ENCODE data around the gene RNF4. TPM values are rescaled to one million over a fixed set of nuclear protein-coding genes. Genes with fewer than 3 reads are reported as not detected.
A peak's percentile ranks its signal among the peaks of the same experiment; 100 is the strongest.

The RNF4 gene
- total and polyA plus RNA-seq, 2 experiments from 2014 or later: 63.1 to 66.5 TPM

- Histone ChIP-seq H3K9me2 (ENCODE audit: insufficient read depth) (no peaks in the 10 kb centered on the region), H3K36me3 (ENCODE audit: low read depth) (peaks cover 11% of the 10 kb centered on the region), H3K4me1 (ENCODE audit: insufficient read depth) (peaks cover 17% of the 10 kb centered on the region; the same call in 1 of the 2 replicates), H3K4me2 (ENCODE audit: unreplicated experiment) (peak overlapping the region; percentile 98), H4K20me1 (ENCODE audit: insufficient read depth) (no peaks in the 10 kb centered on the region; the same call in 1 of the 2 replicates), H3K9ac (peak overlapping the region; percentile 93), H3K79me2 (ENCODE audit: insufficient read depth) (peaks cover 76% of the 10 kb centered on the region), H3K9me3 (ENCODE audit: low read depth) (no peaks in the 10 kb centered on the region), H3K27me3 (replicated peaks; ENCODE audit: insufficient read depth) (no peaks in the 10 kb centered on the region), H3K27ac (peak overlapping the region; percentile 79), H3F3A (ENCODE audit: insufficient read depth) (peaks cover 26% of the 10 kb centered on the region), H2AFZ (peak overlapping the region; percentile 52), H3K4me3 (peak overlapping the region; percentile 93)
- 0 to 1% methylated on average over 57 to 67 of the region's 78 CpGs for WGBS, 2 experiments (ENCODE audit: low coverage in 1 of 2, low lambda C conversion rate in 2 of 2, missing lambda C conversion rate in 2 of 2)
- DNase-seq: peak; percentile 63
- no peak for TF ChIP-seq EZH2phosphoT487 (IDR thresholded peaks at IDR 0.05; ENCODE audit: insufficient read depth, low read depth)
- in situ Hi-C loops (cut with MboI): no loop called here
These were observed 482 bp downstream of the RNF4 start for GRCh38 chr4:2469192-2469984.

- no peaks in the 10 kb centered on the region; the same call in 1 of the 2 replicates for H4K20me1 ChIP-seq (ENCODE audit: insufficient read depth)
- WGBS, 2 experiments (ENCODE audit: low coverage in 1 of 2, low lambda C conversion rate in 2 of 2, missing lambda C conversion rate in 2 of 2): 84 to 85% methylated on average over 7 of the region's 7 CpGs
- H3K79me2 ChIP-seq (ENCODE audit: insufficient read depth): peaks cover 90% of the 10 kb centered on the region
- in situ Hi-C loops (cut with MboI): no loop called here
- no peak for TF ChIP-seq EZH2phosphoT487 (IDR thresholded peaks at IDR 0.05; ENCODE audit: insufficient read depth, low read depth)
- no peak for TF ChIP-seq EZH2 (IDR thresholded peaks at IDR 0.05; ENCODE audit: insufficient read depth, poor library complexity, severe bottlenecking)
- peak overlapping the region; percentile 98 for H3K4me2 ChIP-seq (ENCODE audit: unreplicated experiment)
- no peak overlapping the region for H2AFZ ChIP-seq
- peaks cover 11% of the 10 kb centered on the region for H3K36me3 ChIP-seq (ENCODE audit: low read depth)
- peak overlapping the region; percentile 93 for H3K9ac ChIP-seq
- peaks cover 17% of the 10 kb centered on the region; the same call in 1 of the 2 replicates for H3K4me1 ChIP-seq (ENCODE audit: insufficient read depth)
- H3K4me3 ChIP-seq: peak overlapping the region; percentile 93
- no peaks in the 10 kb centered on the region for H3K9me2 ChIP-seq (ENCODE audit: insufficient read depth)
- peak overlapping the region; percentile 79 for H3K27ac ChIP-seq
- DNase-seq: no peak
- H3K9me3 ChIP-seq (ENCODE audit: low read depth): no peaks in the 10 kb centered on the region
- peaks cover 26% of the 10 kb centered on the region for H3F3A ChIP-seq (ENCODE audit: insufficient read depth)
- H3K27me3 ChIP-seq (replicated peaks; ENCODE audit: insufficient read depth): no peaks in the 10 kb centered on the region
These were observed 1.9 kb downstream of the RNF4 start for GRCh38 chr4:2470791-2471190.

- H3F3A ChIP-seq (ENCODE audit: insufficient read depth): peaks cover 26% of the 10 kb centered on the region
- TF ChIP-seq EZH2 (IDR thresholded peaks at IDR 0.05; ENCODE audit: insufficient read depth, poor library complexity, severe bottlenecking): no peak
These were observed 3.3 kb downstream of the RNF4 start for GRCh38 chr4:2472187-2472586.

GRCh38 chr4:2478229-2478628 lies 9.3 kb downstream of the RNF4 start:
- Histone ChIP-seq H4K20me1 (ENCODE audit: insufficient read depth) (peaks cover 50% of the 10 kb centered on the region; the same call in 1 of the 2 replicates), H3K79me2 (ENCODE audit: insufficient read depth) (peaks cover 100% of the 10 kb centered on the region), H3K9me2 (ENCODE audit: insufficient read depth) (no peaks in the 10 kb centered on the region), H3K9me3 (ENCODE audit: low read depth) (no peaks in the 10 kb centered on the region), H3K4me1 (ENCODE audit: insufficient read depth) (peaks cover 27% of the 10 kb centered on the region), H3K9ac (no peak overlapping the region), H3K27me3 (replicated peaks; ENCODE audit: insufficient read depth) (no peaks in the 10 kb centered on the region), H3K4me2 (ENCODE audit: unreplicated experiment) (no peak overlapping the region), H3K36me3 (ENCODE audit: low read depth) (no peaks in the 10 kb centered on the region), H3F3A (ENCODE audit: insufficient read depth) (peaks cover 11% of the 10 kb centered on the region; the same call in 1 of the 2 replicates), H3K4me3 (no peak overlapping the region), H3K27ac (no peak overlapping the region), H2AFZ (no peak overlapping the region)
- TF ChIP-seq EZH2 (IDR thresholded peaks at IDR 0.05; ENCODE audit: insufficient read depth, poor library complexity, severe bottlenecking) (no peak), EZH2phosphoT487 (IDR thresholded peaks at IDR 0.05; ENCODE audit: insufficient read depth, low read depth) (no peak)
- 7 to 20% methylated on average over 3 of the region's 3 CpGs for WGBS, 2 experiments (ENCODE audit: low coverage in 1 of 2, low lambda C conversion rate in 2 of 2, missing lambda C conversion rate in 2 of 2)
- in situ Hi-C loops (cut with MboI): no loop called here
- DNase-seq: no peak

More at GRCh38 chr4:2472187-2472586, 3.3 kb downstream of the RNF4 start:
- in situ Hi-C loops (cut with MboI): no loop called here
- H2AFZ ChIP-seq: no peak overlapping the region
- no peak overlapping the region for H3K9ac ChIP-seq
- peaks cover 13% of the 10 kb centered on the region; the same call in 1 of the 2 replicates for H4K20me1 ChIP-seq (ENCODE audit: insufficient read depth)
- H3K4me3 ChIP-seq: no peak overlapping the region
- H3K9me3 ChIP-seq (ENCODE audit: low read depth): no peaks in the 10 kb centered on the region
- peak; percentile 79 for DNase-seq
- H3K79me2 ChIP-seq (ENCODE audit: insufficient read depth): peaks cover 95% of the 10 kb centered on the region
- WGBS, 2 experiments (ENCODE audit: low coverage in 1 of 2, low lambda C conversion rate in 2 of 2, missing lambda C conversion rate in 2 of 2): 78 to 79% methylated on average over 4 of the region's 4 CpGs
- peaks cover 11% of the 10 kb centered on the region for H3K36me3 ChIP-seq (ENCODE audit: low read depth)
- H3K4me1 ChIP-seq (ENCODE audit: insufficient read depth): peaks cover 17% of the 10 kb centered on the region; the same call in 1 of the 2 replicates
- H3K27ac ChIP-seq: peak overlapping the region; percentile 52
- H3K4me2 ChIP-seq (ENCODE audit: unreplicated experiment): no peak overlapping the region
- H3K27me3 ChIP-seq (replicated peaks; ENCODE audit: insufficient read depth): no peaks in the 10 kb centered on the region
- H3K9me2 ChIP-seq (ENCODE audit: insufficient read depth): no peaks in the 10 kb centered on the region

All from GM23248 (cell line).